HepG2 (cell line): ENCODE data around the gene CNTD1. TPM values are rescaled to one million over a fixed set of nuclear protein-coding genes. Genes with fewer than 3 reads are reported as not detected.

Source experiments
- KDM3A ChIP-seq: IDR thresholded peaks from 2 replicates; pipeline ENCODE4 v1.6.1; 2018; ENCODE audit warnings: low read depth, missing compliant biosample characterization
- ZFP36L2 ChIP-seq: sonication (generic); formaldehyde crosslinking; IDR thresholded peaks from 2 replicates; pipeline ENCODE4 v1.4.0; 2020; ENCODE audit warnings: missing genetic modification reagents
- polyA plus RNA-seq, 8 experiments: library from polyadenylated mRNA; depleted of rRNA in 3 of 8; stranded (reverse) in 7 of 8; unstranded in 1 of 8; fragments of >200 nt; fragmentation: Illumina TruSeq in 4 of 8; extraction: Trizol in 4 of 8; gene quantifications; 2 replicates each; pipeline versions ENCODE4 v1.2.1 to v1.2.3, GENCODE V29; 2011 to 2016; ENCODE audit warnings: low read depth in 4 of 8, missing spikeins in 1 of 8, mixed read lengths in 1 of 8; ENCODE audit not compliant: insufficient read depth in 1 of 8
- total RNA-seq, 5 experiments: library from RNA; depleted of rRNA; stranded (reverse); fragments of >200 nt; fragmentation: Illumina TruSeq; extraction: Trizol; gene quantifications; 2 replicates each; pipeline ENCODE4 v1.2.3, GENCODE V29; 2016; ENCODE audit warnings: low read depth in 1 of 5
- TF ChIP-seq, protein P1 (sequence below): sonication (generic); formaldehyde crosslinking; IDR thresholded peaks from 2 replicates; pipeline ENCODE4 v1.8.0; 2022; ENCODE audit warnings: low read depth, missing genetic modification reagents
- TF ChIP-seq, protein P2 (sequence below): sonication (generic); formaldehyde crosslinking; IDR thresholded peaks from one replicate; pipeline ENCODE4 v1.5.1; 2020; ENCODE audit warnings: mild to moderate bottlenecking, missing genetic modification reagents; ENCODE audit errors: not compliant biosample characterization
- TF ChIP-seq, protein P3 (sequence below), 2 experiments: sonication (generic) in 1 of 2; formaldehyde crosslinking in 1 of 2; IDR thresholded peaks; 2 replicates each; pipeline versions ENCODE4 v1.4.0 to v1.6.1; 2018 to 2020; ENCODE audit warnings: missing genetic modification reagents in 2 of 2, borderline replicate concordance in 1 of 2, low read depth in 1 of 2, mild to moderate bottlenecking in 1 of 2, missing biosample characterization in 1 of 2
- TF ChIP-seq, protein P4 (sequence below): sonication (generic); formaldehyde crosslinking; IDR thresholded peaks from 2 replicates; pipeline ENCODE4 v1.9.0; 2021; ENCODE audit warnings: mild to moderate bottlenecking, missing genetic modification reagents
- TF ChIP-seq, protein P5 (sequence below): sonication (generic); formaldehyde crosslinking; IDR thresholded peaks from 2 replicates; pipeline ENCODE4 v1.8.1; 2022; ENCODE audit warnings: mild to moderate bottlenecking, missing genetic modification reagents

The CNTD1 gene
- total and polyA plus RNA-seq, 2 of the 13 experiments (the other 11 are each of a cell fraction or from before 2014, with no cell fraction given): 0.11 to 0.15 TPM

DNA sequence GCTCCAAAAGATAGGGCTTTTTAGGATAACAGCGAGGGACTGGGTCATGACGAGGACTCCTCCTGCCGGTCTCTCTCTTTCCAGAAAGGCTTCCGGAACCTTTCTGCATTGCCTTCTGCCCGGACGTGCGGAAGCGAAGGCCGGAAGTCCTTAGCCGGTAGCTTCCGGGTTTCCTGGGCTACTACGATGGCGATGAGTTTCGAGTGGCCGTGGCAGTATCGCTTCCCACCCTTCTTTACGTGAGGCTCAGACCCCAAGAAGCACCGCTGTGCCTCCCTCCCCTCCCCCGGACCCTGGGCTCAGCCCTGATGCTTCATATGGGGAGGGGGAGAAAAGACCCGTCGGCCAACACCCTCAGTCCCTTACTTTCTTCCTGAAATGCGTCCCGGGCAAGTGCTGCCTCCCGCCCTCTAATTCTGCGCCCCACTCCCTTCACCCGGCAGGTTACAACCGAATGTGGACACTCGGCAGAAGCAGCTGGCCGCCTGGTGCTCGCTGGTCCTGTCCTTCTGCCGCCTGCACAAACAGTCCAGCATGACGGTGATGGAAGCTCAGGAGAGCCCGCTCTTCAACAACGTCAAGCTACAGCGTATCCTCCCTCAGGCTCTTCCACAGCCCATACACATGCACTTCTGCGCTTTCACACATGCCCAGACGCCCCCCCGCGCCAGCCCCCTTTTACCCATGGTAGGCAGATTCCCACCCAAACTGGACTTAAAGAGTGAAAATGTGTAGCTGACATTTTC lies 25.2 kb upstream of the CNTD1 start, which contains the start of gene VPS25 (continued):
- TF ChIP-seq, protein P1, sequence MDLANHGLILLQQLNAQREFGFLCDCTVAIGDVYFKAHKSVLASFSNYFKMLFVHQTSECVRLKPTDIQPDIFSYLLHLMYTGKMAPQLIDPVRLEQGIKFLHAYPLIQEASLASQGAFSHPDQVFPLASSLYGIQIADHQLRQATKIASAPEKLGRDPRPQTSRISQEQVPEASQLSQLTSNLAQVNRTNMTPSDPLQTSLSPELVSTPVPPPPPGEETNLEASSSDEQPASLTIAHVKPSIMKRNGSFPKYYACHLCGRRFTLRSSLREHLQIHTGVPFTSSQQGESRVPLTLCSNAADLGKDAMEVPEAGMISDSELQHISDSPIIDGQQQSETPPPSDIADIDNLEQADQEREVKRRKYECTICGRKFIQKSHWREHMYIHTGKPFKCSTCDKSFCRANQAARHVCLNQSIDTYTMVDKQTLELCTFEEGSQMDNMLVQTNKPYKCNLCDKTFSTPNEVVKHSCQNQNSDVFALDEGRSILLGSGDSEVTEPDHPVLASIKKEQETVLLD: no peak
- TF ChIP-seq ZFP36L2 (0 out of 2 replicates have a peak, but pooled peaks have one; percentile 51), KDM3A (CRISPR knock-in tag) (peak; percentile 85; the same call in 1 of the 2 replicates)
- TF ChIP-seq, protein P2, sequence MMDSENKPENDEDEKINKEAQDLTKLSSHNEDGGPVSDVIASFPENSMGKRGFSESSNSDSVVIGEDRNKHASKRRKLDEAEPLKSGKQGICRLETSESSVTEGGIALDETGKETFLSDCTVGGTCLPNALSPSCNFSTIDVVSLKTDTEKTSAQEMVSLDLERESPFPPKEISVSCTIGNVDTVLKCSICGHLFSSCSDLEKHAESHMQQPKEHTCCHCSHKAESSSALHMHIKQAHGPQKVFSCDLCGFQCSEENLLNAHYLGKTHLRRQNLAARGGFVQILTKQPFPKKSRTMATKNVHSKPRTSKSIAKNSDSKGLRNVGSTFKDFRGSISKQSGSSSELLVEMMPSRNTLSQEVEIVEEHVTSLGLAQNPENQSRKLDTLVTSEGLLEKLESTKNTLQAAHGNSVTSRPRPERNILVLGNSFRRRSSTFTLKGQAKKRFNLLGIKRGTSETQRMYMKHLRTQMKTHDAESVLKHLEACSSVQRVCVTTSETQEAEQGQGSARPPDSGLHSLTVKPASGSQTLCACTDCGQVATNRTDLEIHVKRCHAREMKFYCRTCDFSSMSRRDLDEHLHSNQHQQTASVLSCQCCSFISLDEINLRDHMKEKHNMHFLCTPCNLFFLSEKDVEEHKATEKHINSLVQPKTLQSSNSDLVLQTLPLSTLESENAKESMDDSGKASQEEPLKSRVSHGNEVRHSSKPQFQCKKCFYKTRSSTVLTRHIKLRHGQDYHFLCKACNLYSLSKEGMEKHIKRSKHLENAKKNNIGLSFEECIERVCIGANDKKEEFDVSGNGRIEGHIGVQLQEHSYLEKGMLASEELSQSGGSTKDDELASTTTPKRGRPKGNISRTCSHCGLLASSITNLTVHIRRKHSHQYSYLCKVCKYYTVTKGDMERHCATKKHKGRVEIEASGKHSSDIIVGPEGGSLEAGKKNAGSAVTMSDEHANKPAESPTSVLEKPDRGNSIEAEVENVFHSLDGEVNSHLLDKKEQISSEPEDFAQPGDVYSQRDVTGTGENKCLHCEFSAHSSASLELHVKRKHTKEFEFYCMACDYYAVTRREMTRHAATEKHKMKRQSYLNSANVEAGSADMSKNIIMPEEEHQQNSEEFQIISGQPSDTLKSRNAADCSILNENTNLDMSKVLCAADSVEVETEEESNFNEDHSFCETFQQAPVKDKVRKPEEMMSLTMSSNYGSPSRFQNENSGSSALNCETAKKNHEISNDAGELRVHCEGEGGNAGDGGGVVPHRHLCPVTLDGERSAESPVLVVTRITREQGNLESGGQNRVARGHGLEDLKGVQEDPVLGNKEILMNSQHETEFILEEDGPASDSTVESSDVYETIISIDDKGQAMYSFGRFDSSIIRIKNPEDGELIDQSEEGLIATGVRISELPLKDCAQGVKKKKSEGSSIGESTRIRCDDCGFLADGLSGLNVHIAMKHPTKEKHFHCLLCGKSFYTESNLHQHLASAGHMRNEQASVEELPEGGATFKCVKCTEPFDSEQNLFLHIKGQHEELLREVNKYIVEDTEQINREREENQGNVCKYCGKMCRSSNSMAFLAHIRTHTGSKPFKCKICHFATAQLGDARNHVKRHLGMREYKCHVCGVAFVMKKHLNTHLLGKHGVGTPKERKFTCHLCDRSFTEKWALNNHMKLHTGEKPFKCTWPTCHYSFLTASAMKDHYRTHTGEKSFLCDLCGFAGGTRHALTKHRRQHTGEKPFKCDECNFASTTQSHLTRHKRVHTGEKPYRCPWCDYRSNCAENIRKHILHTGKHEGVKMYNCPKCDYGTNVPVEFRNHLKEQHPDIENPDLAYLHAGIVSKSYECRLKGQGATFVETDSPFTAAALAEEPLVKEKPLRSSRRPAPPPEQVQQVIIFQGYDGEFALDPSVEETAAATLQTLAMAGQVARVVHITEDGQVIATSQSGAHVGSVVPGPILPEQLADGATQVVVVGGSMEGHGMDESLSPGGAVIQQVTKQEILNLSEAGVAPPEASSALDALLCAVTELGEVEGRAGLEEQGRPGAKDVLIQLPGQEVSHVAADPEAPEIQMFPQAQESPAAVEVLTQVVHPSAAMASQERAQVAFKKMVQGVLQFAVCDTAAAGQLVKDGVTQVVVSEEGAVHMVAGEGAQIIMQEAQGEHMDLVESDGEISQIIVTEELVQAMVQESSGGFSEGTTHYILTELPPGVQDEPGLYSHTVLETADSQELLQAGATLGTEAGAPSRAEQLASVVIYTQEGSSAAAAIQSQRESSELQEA: no peak
- TF ChIP-seq, protein P3, sequence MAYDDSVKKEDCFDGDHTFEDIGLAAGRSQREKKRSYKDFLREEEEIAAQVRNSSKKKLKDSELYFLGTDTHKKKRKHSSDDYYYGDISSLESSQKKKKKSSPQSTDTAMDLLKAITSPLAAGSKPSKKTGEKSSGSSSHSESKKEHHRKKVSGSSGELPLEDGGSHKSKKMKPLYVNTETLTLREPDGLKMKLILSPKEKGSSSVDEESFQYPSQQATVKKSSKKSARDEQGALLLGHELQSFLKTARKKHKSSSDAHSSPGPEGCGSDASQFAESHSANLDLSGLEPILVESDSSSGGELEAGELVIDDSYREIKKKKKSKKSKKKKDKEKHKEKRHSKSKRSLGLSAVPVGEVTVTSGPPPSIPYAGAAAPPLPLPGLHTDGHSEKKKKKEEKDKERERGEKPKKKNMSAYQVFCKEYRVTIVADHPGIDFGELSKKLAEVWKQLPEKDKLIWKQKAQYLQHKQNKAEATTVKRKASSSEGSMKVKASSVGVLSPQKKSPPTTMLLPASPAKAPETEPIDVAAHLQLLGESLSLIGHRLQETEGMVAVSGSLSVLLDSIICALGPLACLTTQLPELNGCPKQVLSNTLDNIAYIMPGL (CRISPR knock-in tag; IDR thresholded peaks at IDR 0.05; ENCODE audit: borderline replicate concordance in 1 of 2, low read depth in 1 of 2): peak; percentile 93 to 94
- TF ChIP-seq, protein P4, sequence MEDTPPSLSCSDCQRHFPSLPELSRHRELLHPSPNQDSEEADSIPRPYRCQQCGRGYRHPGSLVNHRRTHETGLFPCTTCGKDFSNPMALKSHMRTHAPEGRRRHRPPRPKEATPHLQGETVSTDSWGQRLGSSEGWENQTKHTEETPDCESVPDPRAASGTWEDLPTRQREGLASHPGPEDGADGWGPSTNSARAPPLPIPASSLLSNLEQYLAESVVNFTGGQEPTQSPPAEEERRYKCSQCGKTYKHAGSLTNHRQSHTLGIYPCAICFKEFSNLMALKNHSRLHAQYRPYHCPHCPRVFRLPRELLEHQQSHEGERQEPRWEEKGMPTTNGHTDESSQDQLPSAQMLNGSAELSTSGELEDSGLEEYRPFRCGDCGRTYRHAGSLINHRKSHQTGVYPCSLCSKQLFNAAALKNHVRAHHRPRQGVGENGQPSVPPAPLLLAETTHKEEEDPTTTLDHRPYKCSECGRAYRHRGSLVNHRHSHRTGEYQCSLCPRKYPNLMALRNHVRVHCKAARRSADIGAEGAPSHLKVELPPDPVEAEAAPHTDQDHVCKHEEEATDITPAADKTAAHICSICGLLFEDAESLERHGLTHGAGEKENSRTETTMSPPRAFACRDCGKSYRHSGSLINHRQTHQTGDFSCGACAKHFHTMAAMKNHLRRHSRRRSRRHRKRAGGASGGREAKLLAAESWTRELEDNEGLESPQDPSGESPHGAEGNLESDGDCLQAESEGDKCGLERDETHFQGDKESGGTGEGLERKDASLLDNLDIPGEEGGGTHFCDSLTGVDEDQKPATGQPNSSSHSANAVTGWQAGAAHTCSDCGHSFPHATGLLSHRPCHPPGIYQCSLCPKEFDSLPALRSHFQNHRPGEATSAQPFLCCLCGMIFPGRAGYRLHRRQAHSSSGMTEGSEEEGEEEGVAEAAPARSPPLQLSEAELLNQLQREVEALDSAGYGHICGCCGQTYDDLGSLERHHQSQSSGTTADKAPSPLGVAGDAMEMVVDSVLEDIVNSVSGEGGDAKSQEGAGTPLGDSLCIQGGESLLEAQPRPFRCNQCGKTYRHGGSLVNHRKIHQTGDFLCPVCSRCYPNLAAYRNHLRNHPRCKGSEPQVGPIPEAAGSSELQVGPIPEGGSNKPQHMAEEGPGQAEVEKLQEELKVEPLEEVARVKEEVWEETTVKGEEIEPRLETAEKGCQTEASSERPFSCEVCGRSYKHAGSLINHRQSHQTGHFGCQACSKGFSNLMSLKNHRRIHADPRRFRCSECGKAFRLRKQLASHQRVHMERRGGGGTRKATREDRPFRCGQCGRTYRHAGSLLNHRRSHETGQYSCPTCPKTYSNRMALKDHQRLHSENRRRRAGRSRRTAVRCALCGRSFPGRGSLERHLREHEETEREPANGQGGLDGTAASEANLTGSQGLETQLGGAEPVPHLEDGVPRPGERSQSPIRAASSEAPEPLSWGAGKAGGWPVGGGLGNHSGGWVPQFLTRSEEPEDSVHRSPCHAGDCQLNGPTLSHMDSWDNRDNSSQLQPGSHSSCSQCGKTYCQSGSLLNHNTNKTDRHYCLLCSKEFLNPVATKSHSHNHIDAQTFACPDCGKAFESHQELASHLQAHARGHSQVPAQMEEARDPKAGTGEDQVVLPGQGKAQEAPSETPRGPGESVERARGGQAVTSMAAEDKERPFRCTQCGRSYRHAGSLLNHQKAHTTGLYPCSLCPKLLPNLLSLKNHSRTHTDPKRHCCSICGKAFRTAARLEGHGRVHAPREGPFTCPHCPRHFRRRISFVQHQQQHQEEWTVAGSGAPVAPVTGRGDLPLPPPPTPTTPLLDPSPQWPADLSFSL (CRISPR knock-in tag): no peak
- TF ChIP-seq, protein P5, sequence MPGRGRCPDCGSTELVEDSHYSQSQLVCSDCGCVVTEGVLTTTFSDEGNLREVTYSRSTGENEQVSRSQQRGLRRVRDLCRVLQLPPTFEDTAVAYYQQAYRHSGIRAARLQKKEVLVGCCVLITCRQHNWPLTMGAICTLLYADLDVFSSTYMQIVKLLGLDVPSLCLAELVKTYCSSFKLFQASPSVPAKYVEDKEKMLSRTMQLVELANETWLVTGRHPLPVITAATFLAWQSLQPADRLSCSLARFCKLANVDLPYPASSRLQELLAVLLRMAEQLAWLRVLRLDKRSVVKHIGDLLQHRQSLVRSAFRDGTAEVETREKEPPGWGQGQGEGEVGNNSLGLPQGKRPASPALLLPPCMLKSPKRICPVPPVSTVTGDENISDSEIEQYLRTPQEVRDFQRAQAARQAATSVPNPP (CRISPR knock-in tag): peak; percentile 73
